ENCODE results near the gene THEM4.

Gene THEM4

GRCh38 chr1:151832318-151832980 is 76.9 kb downstream of the THEM4 start:
- no peak for DNase-seq

- no peak for DNase-seq
Measured at GRCh38 chr1:151831605-151832004, 77.7 kb downstream of the THEM4 start, which contains the start of gene RORC. Gene RORC (minus strand): TSS chr1:151831802. CDS start chr1:151831764, 38 bp downstream.

DNA sequence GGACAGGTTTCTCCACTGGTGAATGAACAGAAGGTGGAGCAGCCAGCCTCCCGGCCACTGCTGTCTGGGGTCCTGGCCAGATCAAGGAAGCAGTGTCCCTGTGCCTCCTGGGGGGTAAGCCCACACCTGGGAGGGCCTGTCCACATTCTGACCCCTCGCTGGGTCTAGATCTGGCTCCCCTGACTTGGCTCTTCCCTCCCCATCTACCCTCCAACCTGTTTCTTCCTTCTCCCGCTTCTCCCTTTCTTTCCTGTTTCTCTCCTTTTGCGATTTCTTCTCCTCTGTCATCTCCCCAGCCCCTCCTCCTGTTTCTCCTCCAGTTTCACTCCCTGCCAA is 78.1 kb downstream of the THEM4 start:
- no peak for DNase-seq

- DNase-seq, result no peak
Measured at GRCh38 chr1:151830055-151830454, 79.3 kb downstream of the THEM4 start.

DNA sequence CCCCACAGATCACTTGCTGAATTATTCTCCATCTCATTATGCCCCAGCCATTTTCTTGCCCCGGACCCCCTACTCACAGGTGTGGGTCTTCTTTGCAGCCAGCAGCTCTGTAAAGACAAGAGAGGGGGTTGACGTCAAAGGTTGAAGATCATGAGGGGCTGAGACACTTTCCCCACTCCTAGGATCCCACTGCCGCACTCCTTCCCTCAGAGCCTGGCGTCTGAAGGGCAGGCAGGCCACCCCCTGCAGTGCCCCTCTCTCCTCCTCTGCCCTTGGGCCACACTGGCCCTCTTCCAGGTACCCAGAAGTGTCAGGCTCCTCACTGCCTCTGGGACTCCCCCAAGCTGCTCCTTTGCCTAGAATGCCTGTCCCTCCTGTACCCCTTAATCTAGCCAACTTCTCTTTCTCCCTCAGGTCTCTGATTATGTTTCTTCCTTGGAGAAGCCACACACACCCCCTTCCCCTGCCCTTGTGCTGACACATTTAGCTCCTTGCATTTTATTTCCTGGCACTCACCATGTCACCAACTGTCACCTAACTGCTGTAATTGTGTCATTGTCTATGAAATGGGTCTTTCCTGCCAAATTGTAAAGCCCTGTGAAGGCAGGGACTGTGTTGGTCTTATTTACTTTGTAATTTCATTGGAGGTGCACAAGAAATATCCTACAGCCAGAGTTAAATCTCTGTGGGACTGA is 79.8 kb downstream of the THEM4 start:
- DNase-seq, result peak; percentile 78

DNA sequence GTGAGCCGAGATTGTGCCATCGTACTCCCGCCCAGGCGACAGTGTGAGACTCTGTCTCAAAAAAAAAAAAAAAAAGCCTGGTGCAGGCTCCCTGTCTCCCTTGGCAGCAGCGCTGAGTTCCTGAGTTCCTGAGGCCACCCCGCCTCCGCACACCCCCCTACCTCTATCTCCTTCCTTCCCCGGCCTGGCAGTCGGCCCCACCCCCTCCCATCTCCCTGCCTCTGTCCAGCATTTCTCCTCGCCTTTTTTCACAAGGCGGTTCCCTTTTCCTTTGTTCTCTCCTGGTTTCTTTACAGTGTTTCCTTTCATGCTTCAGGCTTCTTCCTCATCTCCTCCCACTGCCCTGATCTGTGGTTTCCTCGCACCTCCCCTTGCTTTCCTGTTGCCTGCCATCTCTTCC is 80.4 kb downstream of the THEM4 start:
- peak; percentile 42 for DNase-seq

DNA sequence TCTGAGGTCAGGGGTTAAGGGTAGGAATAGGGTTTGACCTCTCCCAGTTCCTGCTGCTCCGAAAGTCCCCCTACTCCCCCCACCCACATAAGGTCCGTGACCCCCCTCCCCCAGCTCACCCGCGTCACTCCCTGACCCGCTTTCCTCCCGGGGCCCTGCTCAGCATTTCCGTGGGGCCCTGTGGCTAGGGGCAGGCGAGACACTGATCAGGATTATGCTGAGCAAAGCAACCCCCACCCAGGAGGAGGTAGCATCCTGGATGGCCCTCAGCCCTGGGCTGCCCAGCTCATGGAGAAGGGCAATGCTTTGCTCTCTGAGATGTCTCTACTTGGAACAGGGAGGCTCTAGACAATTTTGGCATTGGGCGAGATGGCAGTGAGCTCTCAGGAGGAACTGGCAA is 81.5 kb downstream of the THEM4 start:
- peak; percentile 49 for DNase-seq

DNA sequence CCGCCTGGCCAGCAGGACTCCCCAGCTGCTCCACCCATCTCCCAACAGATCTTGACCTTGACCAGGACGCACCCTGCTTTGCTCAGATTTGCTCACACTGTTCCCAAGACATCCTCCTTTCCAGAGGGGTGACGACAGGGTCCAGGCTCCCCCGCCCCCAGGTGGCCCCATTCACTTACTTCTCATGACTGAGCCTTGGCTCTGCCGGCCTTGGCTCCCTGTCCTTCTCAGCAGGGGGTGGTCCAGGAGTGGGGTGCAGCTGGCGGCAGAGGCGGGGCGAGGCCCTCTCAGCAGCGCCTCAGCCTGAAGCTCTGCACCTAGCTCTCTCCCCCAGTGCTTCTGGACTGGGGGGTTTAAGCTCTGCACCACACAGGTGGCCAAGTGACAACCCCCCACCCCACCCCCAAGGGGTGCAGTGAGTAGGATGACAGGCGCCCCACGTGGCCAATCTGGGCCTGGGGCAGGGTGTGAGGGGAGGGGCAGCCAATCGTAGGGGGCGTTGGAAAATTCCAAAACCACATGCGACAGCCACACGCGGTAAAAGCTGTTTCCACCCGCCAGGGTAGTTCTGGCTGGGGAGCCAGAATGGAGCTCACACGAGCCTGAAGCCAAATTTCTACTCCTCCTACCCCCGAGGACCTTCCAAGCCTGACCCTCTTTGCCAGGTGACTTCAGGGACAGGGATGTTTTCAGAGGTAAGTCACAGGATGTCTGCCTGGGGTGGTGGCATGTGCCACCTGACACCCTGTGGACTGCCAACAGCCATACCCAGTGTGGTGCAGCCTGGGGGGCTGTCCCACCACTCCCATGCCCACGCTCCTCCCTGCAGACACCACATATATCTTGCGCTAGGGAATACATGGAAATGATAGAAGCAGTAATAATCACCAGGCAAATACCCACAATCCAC is 83.3 kb downstream of the THEM4 start:
- DNase-seq, result peak; percentile 57

GRCh38 chr1:151825204-151825603 is 84.1 kb downstream of the THEM4 start:
- DNase-seq, result no peak
